Stimulated activated CD4-positive, alpha-beta T cell treated with anti-CD3 and anti-CD28 coated beads, Interleukin-1b, Interleukin-23, amount 100 ng/mL, for 4 hours (primary cell): ENCODE results near the gene MAP3K4.
A peak's percentile ranks its signal among the peaks of the same experiment; 100 is the strongest.

Experiments used
- DNase-seq, 2 donors: peaks; one replicate each; pipeline ENCODE4 v3.0.0-alpha.2; 2020; ENCODE audit warnings: low read depth in 2 of 2

MAP3K4 gene

GRCh38 chr6:161041274-161041673 lies 49.7 kb downstream of the MAP3K4 start:
- no peak for DNase-seq

GRCh38 chr6:161044335-161044734 lies 52.8 kb downstream of the MAP3K4 start:
- no peak for DNase-seq

GRCh38 chr6:161048641-161049040 lies 57.1 kb downstream of the MAP3K4 start:
- DNase-seq, result no peak

- no peak for DNase-seq
Observed at GRCh38 chr6:161050134-161050765, 58.7 kb downstream of the MAP3K4 start.

- DNase-seq, result no peak
Observed at GRCh38 chr6:161053103-161053502, 61.5 kb downstream of the MAP3K4 start.

GRCh38 chr6:161054876-161055275 lies 63.3 kb downstream of the MAP3K4 start:
- DNase-seq, result no peak

- DNase-seq, result no peak
Observed at GRCh38 chr6:161056451-161056850, 64.9 kb downstream of the MAP3K4 start.

GRCh38 chr6:161057103-161058091 lies 65.8 kb downstream of the MAP3K4 start:
- DNase-seq, result no peak

GRCh38 chr6:161058741-161059140 lies 67.2 kb downstream of the MAP3K4 start:
- DNase-seq, result no peak

GRCh38 chr6:161061576-161061975 lies 70.0 kb downstream of the MAP3K4 start:
- no peak for DNase-seq

GRCh38 chr6:161064915-161065314 lies 73.3 kb downstream of the MAP3K4 start:
- DNase-seq, result no peak

GRCh38 chr6:161066511-161066910 lies 74.9 kb downstream of the MAP3K4 start:
- DNase-seq, result no peak

GRCh38 chr6:161067749-161068148 lies 76.2 kb downstream of the MAP3K4 start:
- DNase-seq, result no peak

GRCh38 chr6:161068321-161068741 lies 76.8 kb downstream of the MAP3K4 start:
- DNase-seq, result no peak

GRCh38 chr6:161073930-161074329 lies 82.4 kb downstream of the MAP3K4 start:
- DNase-seq, result no peak

GRCh38 chr6:161074496-161075121 lies 83.0 kb downstream of the MAP3K4 start:
- DNase-seq, result no peak

GRCh38 chr6:161076181-161076677 lies 84.7 kb downstream of the MAP3K4 start:
- DNase-seq, result no peak

GRCh38 chr6:161079566-161080262 lies 88.1 kb downstream of the MAP3K4 start:
- DNase-seq, result peak; percentile 23 to 45

- no peak for DNase-seq
Observed at GRCh38 chr6:161080263-161080970, 88.8 kb downstream of the MAP3K4 start.

- no peak for DNase-seq
Observed at GRCh38 chr6:161082215-161082614, 90.6 kb downstream of the MAP3K4 start.

GRCh38 chr6:161085246-161085645 lies 93.7 kb downstream of the MAP3K4 start:
- DNase-seq, result no peak
